NCI-H2227 treated with DMSO at 0.1 percent for 48 hours (cell line): ENCODE measurements around the gene SLC35D2.
"Not testable (repeated sequence)": the region's sequence is repeated elsewhere in the genome, so short reads cannot be mapped to it uniquely, and the experiment has no call there.

ENCODE experiments used
- DNase-seq: peaks from one replicate; lab custom pipeline; 2025; lab: John Stamatoyannopoulos, UW

Gene SLC35D2

GRCh38 chr9:96317335-96317980 is 66.1 kb downstream of the SLC35D2 start:
- peak; percentile 42 for DNase-seq

- no peak for DNase-seq
These were observed 73.7 kb downstream of the SLC35D2 start for GRCh38 chr9:96309850-96310249.

- DNase-seq: not testable (repeated sequence)
These were observed 76.6 kb downstream of the SLC35D2 start for GRCh38 chr9:96306958-96307357.

- DNase-seq: no peak
These were observed 78.3 kb downstream of the SLC35D2 start for GRCh38 chr9:96305171-96305570.

GRCh38 chr9:96304230-96304629 is 79.3 kb downstream of the SLC35D2 start:
- no peak for DNase-seq

GRCh38 chr9:96302021-96302420 is 81.5 kb downstream of the SLC35D2 start, which contains the start of gene HSD17B3:
HSD17B3 (minus strand) TSS chr9:96302176; CDS start chr9:96302104, 72 bp downstream.
- no peak for DNase-seq

GRCh38 chr9:96299823-96300222 is 83.7 kb downstream of the SLC35D2 start:
- no peak for DNase-seq

GRCh38 chr9:96294159-96294545 is 89.4 kb downstream of the SLC35D2 start:
- DNase-seq: no peak

- no peak for DNase-seq
These were observed 89.9 kb downstream of the SLC35D2 start for GRCh38 chr9:96293498-96294158.

GRCh38 chr9:96289392-96289791 is 94.1 kb downstream of the SLC35D2 start:
- DNase-seq: no peak

GRCh38 chr9:96281641-96282040 is 101.9 kb downstream of the SLC35D2 start:
- DNase-seq: no peak

- no peak for DNase-seq
These were observed 103.6 kb downstream of the SLC35D2 start for GRCh38 chr9:96279932-96280331.

GRCh38 chr9:96274939-96275338 is 108.6 kb downstream of the SLC35D2 start:
- no peak for DNase-seq
